WTC11 (cell line): ENCODE results near the gene WWP2. TPM values are rescaled to one million over a fixed set of nuclear protein-coding genes. Genes with fewer than 3 reads are reported as not detected.

Experiments used
- ATAC-seq: fragments of 200-7000 bp; cut with Tn5 transposase; 2 replicates; pipeline ENCODE4 v1.10.0; 2021; ENCODE audit warnings: mild to moderate bottlenecking, moderate library complexity
- CTCF ChIA-PET: fragments of 300-600 bp; sonication (Branson Sonifier 250); formaldehyde crosslinking; loops from one replicate; lab custom pipeline; 2021; ENCODE audit warnings: antibody characterized with exemption; lab: Charles Lee
- POLR2A ChIA-PET: fragments of 350-600 bp; sonication (Branson Sonifier 250); formaldehyde crosslinking; loops from one replicate; lab custom pipeline; 2021; ENCODE audit warnings: antibody characterized with exemption; lab: Charles Lee
- DNase-seq: peaks from one replicate; pipeline ENCODE4 v3.0.0; 2021; ENCODE audit warnings: low spot score
- H3K27ac Mint-ChIP-seq: 2 replicates; pipeline ENCODE4 v1.8.0; 2021; ENCODE audit warnings: mixed read lengths
- H3K27me3 Mint-ChIP-seq: 2 replicates; pipeline ENCODE4 v1.8.0; 2021; ENCODE audit warnings: low read depth, mild to moderate bottlenecking, moderate library complexity, mixed read lengths
- H3K36me3 Mint-ChIP-seq: 2 replicates; pipeline ENCODE4 v1.8.0; 2021; ENCODE audit warnings: mixed read lengths
- H3K4me1 Mint-ChIP-seq: 2 replicates; pipeline ENCODE4 v1.8.0; 2022; ENCODE audit warnings: mixed read lengths
- H3K4me3 Mint-ChIP-seq: 2 replicates; pipeline ENCODE4 v1.8.0; 2021; ENCODE audit warnings: mild to moderate bottlenecking, moderate library complexity, mixed read lengths
- H3K9me3 Mint-ChIP-seq: 2 replicates; pipeline ENCODE4 v1.8.0; 2021; ENCODE audit warnings: mixed read lengths
- CREB1 ChIP-seq: sonication (generic); formaldehyde crosslinking; IDR thresholded peaks from 2 replicates; pipeline ENCODE4 v1.8.0; 2023; ENCODE audit warnings: mild to moderate bottlenecking, missing genetic modification reagents
- CREM ChIP-seq: sonication (generic); formaldehyde crosslinking; IDR thresholded peaks from 2 replicates; pipeline ENCODE4 v1.8.1; 2022; ENCODE audit warnings: mild to moderate bottlenecking, missing genetic modification reagents, moderate library complexity
- GTF2I ChIP-seq: fragments of 250-450 bp; sonication (Bioruptor Pico); conservative IDR thresholded peaks from 2 replicates; pipeline ENCODE4 v1.4.0; 2021; ENCODE audit warnings: mild to moderate bottlenecking
- JUN ChIP-seq: sonication (generic); formaldehyde crosslinking; IDR thresholded peaks from 2 replicates; pipeline ENCODE4 v1.8.0; 2023; ENCODE audit warnings: mild to moderate bottlenecking, missing genetic modification reagents
- KAT7 ChIP-seq: sonication (generic); formaldehyde crosslinking; IDR thresholded peaks from 2 replicates; pipeline ENCODE4 v1.8.1; 2023; ENCODE audit warnings: missing genetic modification reagents, mild to moderate bottlenecking, borderline replicate concordance
- NFATC4 ChIP-seq: fragments of 250-450 bp; sonication (Bioruptor Pico); IDR thresholded peaks from 2 replicates; pipeline ENCODE4 v1.9.0; 2021; ENCODE audit warnings: mild to moderate bottlenecking
- OVOL2 ChIP-seq: fragments of 250-450 bp; sonication (Bioruptor Pico); IDR thresholded peaks from 2 replicates; pipeline ENCODE4 v1.9.0; 2021; ENCODE audit warnings: mild to moderate bottlenecking, borderline replicate concordance
- RELA ChIP-seq: sonication (generic); formaldehyde crosslinking; IDR thresholded peaks from 2 replicates; pipeline ENCODE4 v1.8.1; 2022; ENCODE audit warnings: missing genetic modification reagents, mild to moderate bottlenecking, borderline replicate concordance
- SOX15 ChIP-seq: fragments of 250-450 bp; sonication (Bioruptor Pico); IDR thresholded peaks from 2 replicates; pipeline ENCODE4 v1.9.0; 2021; ENCODE audit warnings: mild to moderate bottlenecking
- TEAD4 ChIP-seq: sonication (generic); formaldehyde crosslinking; IDR thresholded peaks from 2 replicates; pipeline ENCODE4 v1.8.0; 2022; ENCODE audit warnings: mild to moderate bottlenecking, missing genetic modification reagents
- ZNF263 ChIP-seq: sonication (generic); formaldehyde crosslinking; IDR thresholded peaks from 2 replicates; pipeline ENCODE4 v1.8.1; 2022; ENCODE audit warnings: low read depth, mild to moderate bottlenecking, moderate library complexity, missing genetic modification reagents
- total RNA-seq: library from RNA; stranded (reverse); gene quantifications from 3 replicates; pipeline ENCODE4 v1.2.3, GENCODE V29; 2021
- TF ChIP-seq, protein P1 (sequence below): fragments of 200-600 bp; IDR thresholded peaks from 2 replicates; pipeline ENCODE4 v1.8.0; 2022; ENCODE audit warnings: antibody characterized with exemption
- TF ChIP-seq, protein P2 (sequence below): sonication (generic); formaldehyde crosslinking; conservative IDR thresholded peaks from 2 replicates; pipeline ENCODE4 v1.8.1; 2022; ENCODE audit warnings: mild to moderate bottlenecking, missing genetic modification reagents
- TF ChIP-seq, protein P3 (sequence below): sonication (generic); formaldehyde crosslinking; IDR thresholded peaks from 2 replicates; pipeline ENCODE4 v1.8.1; 2023; ENCODE audit warnings: mild to moderate bottlenecking, missing genetic modification reagents
- TF ChIP-seq, protein P4 (sequence below): sonication (generic); formaldehyde crosslinking; IDR thresholded peaks from 2 replicates; pipeline ENCODE4 v1.8.0; 2023; ENCODE audit warnings: missing genetic modification reagents, mild to moderate bottlenecking, borderline replicate concordance
- TF ChIP-seq, protein P5 (sequence below): sonication (generic); formaldehyde crosslinking; IDR thresholded peaks from 2 replicates; pipeline ENCODE4 v1.8.1; 2022; ENCODE audit warnings: low read depth, mild to moderate bottlenecking, moderate library complexity, missing genetic modification reagents, borderline replicate concordance
- TF ChIP-seq, protein P6 (sequence below): fragments of 250-450 bp; sonication (Bioruptor Pico); conservative IDR thresholded peaks from 2 replicates; pipeline ENCODE4 v1.9.0; 2021; ENCODE audit warnings: mild to moderate bottlenecking

WWP2 gene
- total RNA-seq, 1 experiment from 2014 or later, result 39.1 TPM

DNA sequence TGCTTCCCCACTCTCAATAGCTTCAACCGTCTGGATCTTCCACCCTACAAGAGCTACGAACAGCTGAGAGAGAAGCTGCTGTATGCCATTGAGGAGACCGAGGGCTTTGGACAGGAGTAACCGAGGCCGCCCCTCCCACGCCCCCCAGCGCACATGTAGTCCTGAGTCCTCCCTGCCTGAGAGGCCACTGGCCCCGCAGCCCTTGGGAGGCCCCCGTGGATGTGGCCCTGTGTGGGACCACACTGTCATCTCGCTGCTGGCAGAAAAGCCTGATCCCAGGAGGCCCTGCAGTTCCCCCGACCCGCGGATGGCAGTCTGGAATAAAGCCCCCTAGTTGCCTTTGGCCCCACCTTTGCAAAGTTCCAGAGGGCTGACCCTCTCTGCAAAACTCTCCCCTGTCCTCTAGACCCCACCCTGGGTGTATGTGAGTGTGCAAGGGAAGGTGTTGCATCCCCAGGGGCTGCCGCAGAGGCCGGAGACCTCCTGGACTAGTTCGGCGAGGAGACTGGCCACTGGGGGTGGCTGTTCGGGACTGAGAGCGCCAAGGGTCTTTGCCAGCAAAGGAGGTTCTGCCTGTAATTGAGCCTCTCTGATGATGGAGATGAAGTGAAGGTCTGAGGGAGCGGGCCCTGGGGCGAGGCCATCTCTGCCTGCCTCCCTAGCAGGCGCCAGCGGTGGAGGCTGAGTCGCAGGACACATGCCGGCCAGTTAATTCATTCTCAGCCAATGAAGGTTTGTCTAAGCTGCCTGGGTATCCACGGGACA lies 177.9 kb downstream of the WWP2 start (continued):
- TF ChIP-seq, protein P1, sequence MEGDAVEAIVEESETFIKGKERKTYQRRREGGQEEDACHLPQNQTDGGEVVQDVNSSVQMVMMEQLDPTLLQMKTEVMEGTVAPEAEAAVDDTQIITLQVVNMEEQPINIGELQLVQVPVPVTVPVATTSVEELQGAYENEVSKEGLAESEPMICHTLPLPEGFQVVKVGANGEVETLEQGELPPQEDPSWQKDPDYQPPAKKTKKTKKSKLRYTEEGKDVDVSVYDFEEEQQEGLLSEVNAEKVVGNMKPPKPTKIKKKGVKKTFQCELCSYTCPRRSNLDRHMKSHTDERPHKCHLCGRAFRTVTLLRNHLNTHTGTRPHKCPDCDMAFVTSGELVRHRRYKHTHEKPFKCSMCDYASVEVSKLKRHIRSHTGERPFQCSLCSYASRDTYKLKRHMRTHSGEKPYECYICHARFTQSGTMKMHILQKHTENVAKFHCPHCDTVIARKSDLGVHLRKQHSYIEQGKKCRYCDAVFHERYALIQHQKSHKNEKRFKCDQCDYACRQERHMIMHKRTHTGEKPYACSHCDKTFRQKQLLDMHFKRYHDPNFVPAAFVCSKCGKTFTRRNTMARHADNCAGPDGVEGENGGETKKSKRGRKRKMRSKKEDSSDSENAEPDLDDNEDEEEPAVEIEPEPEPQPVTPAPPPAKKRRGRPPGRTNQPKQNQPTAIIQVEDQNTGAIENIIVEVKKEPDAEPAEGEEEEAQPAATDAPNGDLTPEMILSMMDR, result no peak
- TF ChIP-seq KAT7 (CRISPR knock-in tag) (no peak), NFATC4 (CRISPR knock-in tag) (no peak), TEAD4 (no peak), ZNF263 (CRISPR knock-in tag) (no peak), CREB1 (CRISPR knock-in tag) (no peak), CREM (CRISPR knock-in tag) (no peak), GTF2I (CRISPR knock-in tag) (no peak)
- TF ChIP-seq, protein P2, sequence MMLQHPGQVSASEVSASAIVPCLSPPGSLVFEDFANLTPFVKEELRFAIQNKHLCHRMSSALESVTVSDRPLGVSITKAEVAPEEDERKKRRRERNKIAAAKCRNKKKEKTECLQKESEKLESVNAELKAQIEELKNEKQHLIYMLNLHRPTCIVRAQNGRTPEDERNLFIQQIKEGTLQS (CRISPR knock-in tag), result no peak
- TF ChIP-seq, protein P3, sequence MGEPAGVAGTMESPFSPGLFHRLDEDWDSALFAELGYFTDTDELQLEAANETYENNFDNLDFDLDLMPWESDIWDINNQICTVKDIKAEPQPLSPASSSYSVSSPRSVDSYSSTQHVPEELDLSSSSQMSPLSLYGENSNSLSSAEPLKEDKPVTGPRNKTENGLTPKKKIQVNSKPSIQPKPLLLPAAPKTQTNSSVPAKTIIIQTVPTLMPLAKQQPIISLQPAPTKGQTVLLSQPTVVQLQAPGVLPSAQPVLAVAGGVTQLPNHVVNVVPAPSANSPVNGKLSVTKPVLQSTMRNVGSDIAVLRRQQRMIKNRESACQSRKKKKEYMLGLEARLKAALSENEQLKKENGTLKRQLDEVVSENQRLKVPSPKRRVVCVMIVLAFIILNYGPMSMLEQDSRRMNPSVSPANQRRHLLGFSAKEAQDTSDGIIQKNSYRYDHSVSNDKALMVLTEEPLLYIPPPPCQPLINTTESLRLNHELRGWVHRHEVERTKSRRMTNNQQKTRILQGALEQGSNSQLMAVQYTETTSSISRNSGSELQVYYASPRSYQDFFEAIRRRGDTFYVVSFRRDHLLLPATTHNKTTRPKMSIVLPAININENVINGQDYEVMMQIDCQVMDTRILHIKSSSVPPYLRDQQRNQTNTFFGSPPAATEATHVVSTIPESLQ, result no peak
- TF ChIP-seq, protein P4, sequence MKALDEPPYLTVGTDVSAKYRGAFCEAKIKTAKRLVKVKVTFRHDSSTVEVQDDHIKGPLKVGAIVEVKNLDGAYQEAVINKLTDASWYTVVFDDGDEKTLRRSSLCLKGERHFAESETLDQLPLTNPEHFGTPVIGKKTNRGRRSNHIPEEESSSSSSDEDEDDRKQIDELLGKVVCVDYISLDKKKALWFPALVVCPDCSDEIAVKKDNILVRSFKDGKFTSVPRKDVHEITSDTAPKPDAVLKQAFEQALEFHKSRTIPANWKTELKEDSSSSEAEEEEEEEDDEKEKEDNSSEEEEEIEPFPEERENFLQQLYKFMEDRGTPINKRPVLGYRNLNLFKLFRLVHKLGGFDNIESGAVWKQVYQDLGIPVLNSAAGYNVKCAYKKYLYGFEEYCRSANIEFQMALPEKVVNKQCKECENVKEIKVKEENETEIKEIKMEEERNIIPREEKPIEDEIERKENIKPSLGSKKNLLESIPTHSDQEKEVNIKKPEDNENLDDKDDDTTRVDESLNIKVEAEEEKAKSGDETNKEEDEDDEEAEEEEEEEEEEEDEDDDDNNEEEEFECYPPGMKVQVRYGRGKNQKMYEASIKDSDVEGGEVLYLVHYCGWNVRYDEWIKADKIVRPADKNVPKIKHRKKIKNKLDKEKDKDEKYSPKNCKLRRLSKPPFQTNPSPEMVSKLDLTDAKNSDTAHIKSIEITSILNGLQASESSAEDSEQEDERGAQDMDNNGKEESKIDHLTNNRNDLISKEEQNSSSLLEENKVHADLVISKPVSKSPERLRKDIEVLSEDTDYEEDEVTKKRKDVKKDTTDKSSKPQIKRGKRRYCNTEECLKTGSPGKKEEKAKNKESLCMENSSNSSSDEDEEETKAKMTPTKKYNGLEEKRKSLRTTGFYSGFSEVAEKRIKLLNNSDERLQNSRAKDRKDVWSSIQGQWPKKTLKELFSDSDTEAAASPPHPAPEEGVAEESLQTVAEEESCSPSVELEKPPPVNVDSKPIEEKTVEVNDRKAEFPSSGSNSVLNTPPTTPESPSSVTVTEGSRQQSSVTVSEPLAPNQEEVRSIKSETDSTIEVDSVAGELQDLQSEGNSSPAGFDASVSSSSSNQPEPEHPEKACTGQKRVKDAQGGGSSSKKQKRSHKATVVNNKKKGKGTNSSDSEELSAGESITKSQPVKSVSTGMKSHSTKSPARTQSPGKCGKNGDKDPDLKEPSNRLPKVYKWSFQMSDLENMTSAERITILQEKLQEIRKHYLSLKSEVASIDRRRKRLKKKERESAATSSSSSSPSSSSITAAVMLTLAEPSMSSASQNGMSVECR, result no peak

DNA sequence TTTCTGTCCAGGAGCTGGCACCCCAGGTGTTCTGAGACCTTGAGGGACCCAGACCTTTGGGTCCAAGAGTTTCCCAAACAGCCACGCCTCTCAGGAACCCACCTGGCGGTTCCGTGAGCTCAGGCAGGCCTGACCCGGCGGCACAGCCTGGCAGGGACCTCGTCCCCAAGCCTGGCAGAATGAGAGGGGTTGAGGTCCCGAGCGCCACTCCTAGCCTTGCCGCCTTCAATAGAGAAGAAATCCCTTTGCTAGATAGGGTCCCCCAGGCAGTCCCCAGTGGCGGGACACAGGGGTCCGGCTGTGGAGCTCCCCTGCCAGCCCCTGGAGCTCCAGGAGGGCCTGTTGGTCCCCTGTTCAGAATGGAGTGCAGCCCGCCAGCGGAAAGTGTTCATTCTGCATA lies 178.5 kb downstream of the WWP2 start:
- Mint-ChIP-seq H3K4me1 (no peaks in the 10 kb centered on the region), H3K4me3 (no peak overlapping the region), H3K27me3 (no peaks in the 10 kb centered on the region), H3K27ac (no peak overlapping the region), H3K36me3 (peaks cover 25% of the 10 kb centered on the region), H3K9me3 (no peaks in the 10 kb centered on the region)
- POLR2A ChIA-PET, result no interaction called here
- DNase-seq, result no peak
- ATAC-seq, result no peak
- CTCF ChIA-PET, result interaction anchor here (1.4 to 2.1 kb wide), 2 partner anchors 10 kb away, joined by 7 to 18 read pairs; no protein-coding TSS in a partner anchor
- no peak for TF ChIP-seq OVOL2 (CRISPR knock-in tag)
- TF ChIP-seq RELA, result no peak
- no peak for TF ChIP-seq SOX15 (CRISPR knock-in tag)
- TF ChIP-seq, protein P3, result no peak
- TF ChIP-seq JUN (CRISPR knock-in tag), result no peak
- TF ChIP-seq, protein P5, sequence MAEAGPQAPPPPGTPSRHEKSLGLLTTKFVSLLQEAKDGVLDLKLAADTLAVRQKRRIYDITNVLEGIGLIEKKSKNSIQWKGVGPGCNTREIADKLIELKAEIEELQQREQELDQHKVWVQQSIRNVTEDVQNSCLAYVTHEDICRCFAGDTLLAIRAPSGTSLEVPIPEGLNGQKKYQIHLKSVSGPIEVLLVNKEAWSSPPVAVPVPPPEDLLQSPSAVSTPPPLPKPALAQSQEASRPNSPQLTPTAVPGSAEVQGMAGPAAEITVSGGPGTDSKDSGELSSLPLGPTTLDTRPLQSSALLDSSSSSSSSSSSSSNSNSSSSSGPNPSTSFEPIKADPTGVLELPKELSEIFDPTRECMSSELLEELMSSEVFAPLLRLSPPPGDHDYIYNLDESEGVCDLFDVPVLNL (CRISPR knock-in tag), result no peak
- TF ChIP-seq, protein P6, sequence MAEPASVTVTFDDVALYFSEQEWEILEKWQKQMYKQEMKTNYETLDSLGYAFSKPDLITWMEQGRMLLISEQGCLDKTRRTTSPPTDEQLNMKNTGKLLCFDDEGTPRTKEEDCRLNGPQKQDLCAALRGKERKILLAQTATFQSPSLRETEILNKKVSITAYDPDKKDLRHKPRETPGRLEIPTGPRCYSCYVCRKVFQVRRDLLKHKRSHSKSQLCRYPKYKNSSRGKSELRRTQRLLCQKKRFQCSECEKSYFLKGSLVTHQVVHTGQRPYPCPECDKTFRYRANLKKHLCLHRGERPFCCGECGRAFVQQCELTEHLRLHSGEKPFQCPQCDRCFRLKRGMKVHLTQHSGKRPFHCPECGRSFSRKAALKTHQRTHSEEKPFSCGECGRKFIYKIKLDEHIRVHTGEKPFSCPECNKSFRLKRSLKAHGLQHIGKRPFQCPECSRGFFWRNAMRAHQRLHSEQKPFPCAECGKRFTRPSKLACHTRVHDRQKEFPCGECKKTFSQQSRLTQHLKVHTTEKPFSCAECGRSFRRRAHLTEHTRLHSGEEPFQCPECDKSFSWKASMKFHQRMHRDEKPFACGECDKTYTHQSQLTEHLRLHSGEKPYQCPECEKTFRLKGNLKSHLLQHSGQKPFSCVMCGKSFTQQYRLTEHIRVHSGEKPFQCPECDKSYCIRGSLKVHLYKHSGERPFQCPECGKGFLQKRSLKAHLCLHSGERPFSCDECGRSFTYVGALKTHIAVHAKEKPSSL (CRISPR knock-in tag), result no peak
